GM18870 (cell line): ENCODE measurements around the gene TAF1B.
"Not testable (repeated sequence)": the region's sequence is repeated elsewhere in the genome, so short reads cannot be mapped to it uniquely, and the experiment has no call there.

Experiments
- ATAC-seq: cut with Tn5 transposase; IDR thresholded peaks from one replicate; pipeline ENCODE4 v1.9.1; 2021; ENCODE audit warnings: moderate library complexity; ENCODE audit not compliant: unreplicated experiment

The TAF1B gene

DNA sequence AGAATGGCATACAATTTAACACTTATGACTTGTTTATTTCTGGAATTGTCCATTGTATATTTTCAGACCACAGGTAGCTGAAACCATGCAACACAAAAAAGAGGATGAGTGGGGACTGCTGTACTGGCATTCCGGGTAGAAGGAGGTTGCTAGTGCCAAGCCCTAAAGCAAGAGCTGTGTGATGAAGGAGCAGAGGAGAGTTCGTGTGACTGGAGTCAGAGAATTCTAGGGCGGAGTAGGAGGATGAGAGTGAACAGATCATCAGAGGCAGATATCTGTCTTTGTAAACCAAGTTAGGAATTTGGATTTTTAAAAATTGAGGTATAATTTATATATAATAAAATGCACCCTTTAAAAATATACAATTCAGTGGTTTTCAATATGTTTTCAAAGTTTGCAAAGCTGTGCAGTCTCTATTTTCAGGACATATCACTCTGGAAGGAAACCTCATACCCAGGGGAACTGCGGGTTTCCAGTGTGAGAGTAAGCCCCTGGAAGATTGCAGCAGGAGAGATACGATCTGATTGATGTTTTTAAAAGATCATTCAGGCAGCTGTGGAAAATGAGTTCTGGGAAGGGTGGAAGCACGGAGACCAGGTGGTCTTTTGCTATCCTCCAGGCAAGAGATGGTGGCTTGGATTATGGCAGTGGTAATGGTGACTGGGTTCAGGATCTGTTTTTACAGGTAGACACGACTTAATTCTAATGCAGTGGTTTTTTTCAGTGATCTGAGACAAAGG is 36.4 kb downstream of the TAF1B start:
- no peak for ATAC-seq

DNA sequence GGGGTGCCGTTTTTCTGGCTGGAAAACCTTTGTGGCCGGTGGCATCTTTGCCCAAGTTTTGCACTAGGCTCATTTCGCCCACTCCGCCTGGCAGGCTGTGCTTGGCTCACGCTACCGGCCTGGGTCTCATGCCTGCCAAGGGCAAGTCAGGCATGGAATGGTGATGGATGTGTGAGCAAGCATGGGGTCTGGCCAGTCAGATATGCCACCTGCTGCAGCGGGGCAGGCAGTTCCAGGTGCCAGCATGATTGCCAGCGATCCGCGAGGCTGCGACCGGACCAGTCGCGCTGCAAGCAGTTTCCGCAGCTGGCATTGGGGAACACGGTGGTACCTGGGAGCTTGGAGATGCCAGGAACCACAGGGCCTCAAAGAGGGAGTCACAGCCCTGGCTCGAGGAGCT is 40.6 kb downstream of the TAF1B start:
- no peak for ATAC-seq

DNA sequence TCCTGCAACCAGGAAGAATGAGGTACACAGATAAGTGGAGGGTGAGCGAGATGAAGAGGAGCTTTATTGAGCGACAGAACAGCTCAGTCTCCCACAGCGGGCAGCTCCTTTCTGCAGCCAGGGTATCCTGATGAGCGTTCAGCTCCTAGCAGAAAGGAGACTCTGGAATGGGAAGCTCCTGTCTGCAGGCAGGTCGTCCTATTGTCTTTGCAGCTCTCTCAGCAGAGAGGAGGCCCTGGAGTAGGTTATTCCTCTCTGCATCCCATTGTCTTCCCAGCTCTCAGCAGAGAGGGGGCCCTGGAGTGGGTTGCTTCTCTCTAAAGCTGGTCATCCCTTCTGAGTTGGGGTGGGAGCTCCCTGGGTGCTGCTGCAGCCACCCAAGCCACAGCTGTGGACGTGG is 41.2 kb downstream of the TAF1B start:
- ATAC-seq = no peak

DNA sequence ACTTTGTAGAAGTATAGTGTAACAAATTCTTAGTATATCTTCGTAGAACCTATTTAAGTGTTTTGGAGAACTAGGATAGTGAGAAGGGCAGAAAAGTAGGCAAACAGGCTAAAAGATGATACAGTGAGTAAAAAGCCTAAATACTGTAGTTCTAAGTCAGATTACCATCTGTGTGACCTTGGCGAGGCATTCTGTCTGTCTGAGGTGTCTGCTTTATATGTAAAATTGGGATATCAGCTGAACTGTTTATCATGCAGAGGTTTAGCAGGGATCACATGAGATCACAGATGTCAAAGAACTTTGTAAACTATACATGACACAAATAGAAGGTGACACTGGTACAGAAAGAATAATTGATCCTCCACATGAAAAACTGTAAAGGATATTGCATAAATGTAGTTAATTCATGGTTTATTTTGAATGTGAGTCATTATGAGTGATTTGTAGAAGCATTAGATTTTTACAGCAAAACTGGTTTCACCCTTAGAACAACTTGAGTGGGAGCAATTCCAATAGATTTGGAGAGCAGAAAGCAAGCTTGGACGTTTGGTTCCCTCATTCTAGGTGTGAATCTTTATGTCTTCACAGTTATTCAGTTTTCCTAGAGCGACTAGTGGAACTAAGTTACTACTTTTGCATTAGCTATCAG is 41.9 kb downstream of the TAF1B start:
- ATAC-seq = no peak

DNA sequence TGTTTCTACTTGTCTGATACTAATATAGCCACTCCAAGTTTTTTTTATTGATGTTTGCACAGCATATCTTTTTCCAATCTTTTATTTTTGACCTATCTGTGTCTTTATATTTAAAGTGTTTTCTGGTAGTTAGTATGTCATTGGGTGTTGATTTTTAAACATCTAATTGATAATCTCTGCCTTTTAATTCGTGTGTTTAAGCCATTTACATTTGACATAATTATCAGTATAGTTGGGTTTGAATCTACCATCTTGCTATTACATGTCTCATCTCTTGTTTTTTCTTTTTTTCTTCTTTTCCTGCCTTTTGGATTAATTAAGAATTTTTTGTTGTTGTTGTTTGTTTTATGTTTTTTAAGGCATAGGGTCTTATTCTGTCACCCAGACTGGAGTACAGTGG is 44.2 kb downstream of the TAF1B start:
- ATAC-seq = no peak

DNA sequence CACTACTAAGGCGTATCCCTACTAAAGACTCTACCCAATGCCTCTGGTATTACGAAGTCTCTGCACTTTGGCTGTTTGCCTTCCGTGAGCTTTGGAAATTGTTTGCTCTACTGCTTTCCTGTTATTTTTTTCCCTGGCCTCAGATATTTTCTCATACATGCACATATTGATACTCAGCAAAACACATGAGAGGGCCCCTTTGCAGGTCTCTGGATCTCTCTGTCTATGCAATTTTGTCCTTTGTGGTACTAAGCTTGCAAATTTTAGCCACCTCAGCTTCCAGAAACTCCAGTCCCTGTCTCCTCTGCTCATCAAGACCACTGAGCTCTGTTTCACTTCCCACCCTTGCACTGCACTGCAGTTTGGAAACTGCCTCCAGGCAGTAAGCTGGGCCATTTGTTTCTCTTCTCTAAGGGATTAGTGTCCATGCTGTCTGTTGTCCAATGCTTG is 46.6 kb downstream of the TAF1B start:
- no peak for ATAC-seq

DNA sequence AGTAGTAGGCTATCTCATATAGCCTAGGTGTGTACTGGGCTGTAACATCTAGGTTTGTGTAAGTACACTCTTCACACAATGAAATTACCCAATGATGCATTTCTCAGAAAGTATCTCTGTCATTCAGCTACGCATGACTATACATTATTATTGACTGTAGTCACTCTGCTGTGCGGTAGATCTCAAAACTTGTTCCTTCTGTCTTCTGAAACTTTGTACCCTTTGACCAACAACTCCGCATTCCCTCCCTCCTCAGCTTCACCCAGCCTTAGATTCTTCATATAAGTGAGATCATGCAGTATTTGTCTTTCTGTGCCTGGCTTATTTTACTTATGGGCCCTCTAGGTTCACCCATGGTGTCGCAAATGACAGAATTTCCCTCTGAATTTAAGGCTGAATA is 49.0 kb downstream of the TAF1B start:
- no peak for ATAC-seq

DNA sequence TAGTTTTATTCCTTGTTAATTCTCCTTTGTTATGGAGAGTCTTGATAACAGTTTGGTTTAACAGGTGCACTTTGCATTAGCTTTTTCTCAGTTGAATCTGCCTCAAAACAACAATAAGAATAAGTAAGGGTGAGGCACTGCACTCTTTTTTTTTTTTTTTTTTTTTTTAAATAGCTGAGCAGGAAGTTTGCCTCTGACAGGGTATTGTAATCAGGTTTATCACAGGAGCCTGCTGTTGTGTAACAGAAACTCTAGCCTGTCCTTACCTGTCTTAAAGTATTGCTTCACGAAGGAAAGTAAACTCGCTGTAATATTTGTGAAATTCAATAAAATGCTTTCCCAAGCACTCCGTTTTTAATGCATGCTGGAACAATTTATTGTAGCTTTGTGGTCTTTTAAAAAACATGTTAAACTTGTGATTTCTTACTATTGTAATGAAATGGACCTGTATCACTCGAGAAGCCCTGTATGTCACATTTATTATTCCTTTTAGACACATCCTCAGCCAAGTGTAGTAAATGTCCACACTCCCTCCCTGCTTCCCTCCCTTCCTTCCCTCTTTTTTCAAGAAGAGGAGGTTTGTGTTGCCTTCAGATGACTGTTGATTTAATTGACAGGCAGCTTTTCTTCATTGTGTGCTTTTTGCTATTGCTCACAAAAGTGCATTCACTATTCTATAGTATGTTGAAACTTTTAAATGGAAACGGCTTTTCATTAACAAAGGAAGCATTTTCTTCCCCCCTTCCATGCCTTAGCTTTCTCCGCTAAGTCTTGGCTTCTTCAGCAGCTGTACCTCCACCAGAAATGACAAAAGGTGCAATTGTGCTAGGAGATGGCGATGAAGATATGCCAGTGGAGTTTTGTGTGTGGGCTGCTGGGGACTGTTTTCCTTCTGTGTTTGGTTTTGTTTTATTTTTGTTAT is 52.7 kb downstream of the TAF1B start:
- no peak for ATAC-seq

DNA sequence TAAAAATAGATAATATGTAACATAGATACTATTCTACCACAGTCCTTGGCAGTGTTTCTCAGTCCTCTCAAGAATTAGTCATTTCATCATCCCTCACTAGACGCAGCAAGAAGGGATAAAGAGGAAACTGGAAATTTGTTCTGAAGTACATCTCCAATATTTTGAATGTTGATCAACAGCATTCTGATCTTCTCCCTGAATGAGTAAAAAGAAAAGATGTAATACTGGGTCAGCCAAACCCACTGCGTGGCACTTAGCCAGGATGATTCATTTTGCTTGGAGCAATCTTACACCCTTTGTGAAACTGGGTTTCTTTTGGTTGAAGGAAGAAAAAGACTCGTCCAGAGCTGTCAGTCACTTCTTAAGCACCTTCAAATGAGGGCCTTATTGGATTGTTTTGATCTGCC is 54.1 kb downstream of the TAF1B start:
- ATAC-seq = peak; percentile 61

DNA sequence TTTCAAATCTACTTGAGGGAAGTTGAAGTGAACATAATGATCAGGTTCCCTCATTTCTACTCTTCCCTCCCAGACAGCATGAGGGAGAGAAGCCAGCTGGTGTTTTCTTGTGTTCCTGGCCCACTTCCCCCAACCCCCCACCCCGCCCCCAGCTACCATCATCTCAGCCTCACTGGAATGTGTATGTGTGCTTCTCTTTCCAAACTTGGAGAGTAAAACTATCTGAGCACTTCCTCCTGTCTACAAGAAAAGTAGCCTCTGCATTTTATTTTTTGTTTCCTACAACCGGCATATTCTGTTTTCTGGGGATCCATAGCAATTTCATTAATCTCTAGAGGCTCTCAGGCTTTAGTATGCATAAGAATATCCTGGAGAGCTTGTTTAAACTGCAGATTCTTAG is 54.6 kb downstream of the TAF1B start:
- ATAC-seq = no peak

DNA sequence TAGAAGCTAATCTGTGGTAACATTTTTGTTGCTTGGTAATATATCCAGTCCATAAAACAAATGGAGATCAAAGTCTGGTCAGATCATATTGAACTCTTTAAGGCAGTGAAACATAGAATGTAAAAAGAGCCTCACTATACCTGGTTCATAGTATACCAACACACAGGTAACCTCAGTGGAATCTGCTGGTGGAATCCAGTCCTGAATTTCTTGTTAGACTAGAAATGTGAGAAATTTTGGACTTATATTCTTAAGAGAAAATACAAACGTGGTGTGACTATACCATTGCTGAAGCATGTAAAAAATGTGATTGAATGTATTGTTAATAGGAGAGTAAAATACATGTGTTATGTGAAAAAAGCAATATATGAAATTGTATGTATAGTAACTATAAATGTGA is 62.1 kb downstream of the TAF1B start:
- ATAC-seq = no peak

DNA sequence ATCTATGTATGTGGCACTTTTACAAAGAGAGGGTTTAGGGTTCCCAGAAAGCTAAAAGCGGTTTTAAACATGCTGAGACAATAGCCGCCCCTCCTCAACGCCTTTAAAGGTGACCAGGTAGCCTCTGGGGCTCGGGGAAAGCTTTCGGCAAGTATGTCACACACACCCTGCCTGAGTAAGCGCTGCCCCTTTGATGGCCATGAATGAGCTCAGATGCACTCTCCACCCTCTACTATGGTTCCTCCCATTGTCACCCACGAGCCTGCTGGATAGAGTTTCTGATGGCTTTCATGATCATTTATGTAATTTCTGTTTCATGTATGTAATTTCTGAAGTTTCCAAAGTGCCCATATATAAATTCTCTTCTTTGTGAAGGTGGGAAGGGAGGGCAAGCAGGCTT is 64.1 kb downstream of the TAF1B start:
- no peak for ATAC-seq

DNA sequence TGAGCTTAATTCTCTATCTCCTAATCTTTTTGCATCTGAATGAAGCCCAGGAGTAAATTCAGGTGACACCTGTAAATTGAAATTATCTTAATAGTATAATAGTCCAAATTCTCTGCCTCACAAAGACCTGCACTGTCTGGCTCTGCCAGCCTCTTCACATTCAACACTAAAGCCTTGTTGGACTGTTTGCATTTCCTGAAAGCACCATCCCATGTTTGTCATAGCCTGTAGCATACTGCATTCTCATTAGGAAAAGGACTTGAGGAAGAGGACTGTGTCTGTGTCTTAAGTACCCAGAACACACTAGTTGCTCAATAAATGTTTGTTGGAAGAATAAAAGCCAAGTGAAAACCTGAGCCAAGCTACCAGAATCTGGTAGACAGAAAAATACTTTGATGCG is 65.4 kb downstream of the TAF1B start:
- ATAC-seq = no peak

DNA sequence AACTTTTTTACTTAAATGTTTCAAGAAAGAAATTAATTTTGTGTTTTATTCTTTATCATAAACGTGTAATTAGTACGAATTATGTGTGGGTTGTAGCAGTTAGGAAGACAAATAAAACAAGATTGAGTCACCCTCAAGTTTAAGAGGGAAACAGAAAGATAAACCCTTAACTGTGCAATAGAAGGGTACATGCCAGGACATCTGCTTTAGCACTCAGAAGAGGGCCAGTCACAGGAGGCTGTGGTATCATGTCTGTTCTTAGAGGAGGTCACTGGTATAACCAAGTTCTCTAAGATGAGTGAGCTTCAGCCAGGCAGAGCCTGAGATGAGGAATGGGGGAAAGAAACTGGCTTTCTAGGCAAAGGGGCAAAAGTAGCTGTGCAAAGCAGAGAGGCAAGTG is 65.8 kb downstream of the TAF1B start:
- no peak for ATAC-seq

DNA sequence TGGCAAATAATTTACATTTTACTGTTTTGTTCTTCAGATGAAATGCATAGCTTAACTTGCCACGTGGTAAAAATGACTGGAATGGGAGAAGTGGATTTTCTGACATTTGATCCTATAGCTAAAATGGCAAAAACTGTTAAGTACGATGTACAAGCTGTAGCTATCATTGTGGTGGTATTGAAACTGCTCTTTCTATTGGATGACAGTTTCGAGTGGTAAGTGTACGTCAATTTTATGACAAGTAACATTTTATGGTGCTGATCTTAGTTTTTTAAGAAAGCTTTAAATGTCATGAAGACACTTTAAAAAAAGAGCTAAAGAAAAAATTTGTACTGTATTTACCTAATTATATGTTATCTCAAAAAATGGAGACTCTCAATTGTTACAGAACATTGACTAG is 67.4 kb downstream of the TAF1B start:
- ATAC-seq = no peak

DNA sequence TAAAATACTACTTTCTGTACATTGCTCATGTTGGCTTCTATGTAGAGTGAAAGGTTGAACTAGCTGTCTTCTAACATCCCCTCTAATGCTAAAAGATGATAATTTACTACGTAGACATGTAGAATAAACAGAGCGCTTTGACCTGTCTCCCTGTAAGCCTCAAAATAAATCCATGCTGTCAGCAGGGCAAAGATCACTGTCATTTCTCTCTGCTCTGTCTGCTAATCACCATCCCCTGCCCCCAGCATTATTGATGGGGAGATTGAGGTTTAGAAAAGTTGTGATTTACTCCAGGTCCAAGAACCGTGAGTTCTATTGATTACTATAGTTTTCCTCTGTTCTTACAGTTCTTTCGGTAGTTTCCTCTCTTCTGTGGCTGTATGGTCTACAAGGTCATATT is 69.2 kb downstream of the TAF1B start:
- ATAC-seq = no peak

DNA sequence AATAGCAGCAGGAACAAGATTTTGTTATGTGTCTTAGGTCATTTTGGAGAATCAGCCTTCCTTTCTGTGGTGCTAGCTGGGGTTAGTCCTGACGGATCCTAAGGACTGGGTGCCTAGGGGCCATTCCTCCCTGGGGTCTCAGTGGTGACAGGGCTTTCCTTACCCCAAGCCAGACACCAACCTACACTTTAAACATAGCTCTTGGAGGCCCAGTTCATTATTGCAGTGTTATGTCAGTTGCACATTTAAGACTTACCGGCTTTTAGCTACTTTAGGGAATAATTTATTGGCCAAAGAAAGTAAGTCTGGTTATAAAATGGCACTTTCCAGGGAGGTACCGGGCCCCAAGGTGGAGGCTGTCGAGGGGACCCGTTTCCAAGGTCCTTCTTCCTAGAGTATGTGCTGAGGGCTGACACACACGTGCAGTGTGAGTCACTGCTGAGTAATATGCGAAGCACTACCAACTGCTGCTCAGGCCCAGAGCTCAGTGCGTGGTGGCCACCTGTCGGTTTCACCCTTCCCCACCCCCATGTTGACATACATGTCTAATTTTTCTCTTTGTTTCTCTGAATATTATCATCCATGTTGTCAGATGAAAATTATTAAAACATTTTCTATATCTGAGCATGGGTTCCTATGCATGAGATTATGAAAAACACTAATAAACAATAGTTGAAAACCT is 71.3 kb downstream of the TAF1B start:
- ATAC-seq = peak; percentile 97

DNA sequence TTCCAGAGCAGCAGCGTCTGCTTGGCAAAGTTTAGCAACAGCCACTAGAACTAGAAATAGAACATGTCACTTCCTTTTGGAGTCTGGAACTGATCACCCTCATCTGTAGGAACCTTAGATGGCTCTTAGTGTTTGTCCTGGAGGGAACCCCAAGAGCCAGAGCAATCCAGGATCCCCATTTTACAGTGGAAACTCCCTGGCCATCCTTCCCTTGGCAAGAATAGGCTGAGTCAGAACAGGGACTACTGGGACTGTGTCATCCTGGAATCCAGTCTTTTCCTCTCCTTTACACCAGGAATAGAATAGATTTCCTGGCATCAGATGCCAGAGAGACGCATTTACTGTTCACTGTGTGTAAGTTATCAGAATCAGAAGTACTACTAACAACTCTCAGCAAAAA is 75.0 kb downstream of the TAF1B start:
- ATAC-seq = no peak

DNA sequence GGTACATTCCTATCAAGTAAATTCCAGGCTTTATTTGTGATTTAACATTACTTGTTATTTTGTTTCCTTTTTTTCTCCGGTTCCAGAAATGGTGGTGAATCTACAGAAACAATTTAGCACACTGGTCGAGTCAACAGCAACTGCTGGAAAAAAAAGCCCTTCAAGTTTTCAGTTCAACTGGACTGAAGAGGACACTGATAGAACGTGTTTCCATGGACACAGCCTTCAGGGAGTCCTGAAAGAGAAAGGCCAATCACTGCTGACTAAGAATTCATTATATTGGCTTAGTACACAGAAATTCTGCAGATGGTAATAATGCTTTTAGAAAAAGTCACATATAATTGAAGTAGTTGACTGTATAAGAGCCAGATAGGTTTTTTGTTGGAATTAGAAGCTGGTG is 76.2 kb downstream of the TAF1B start:
- no peak for ATAC-seq

DNA sequence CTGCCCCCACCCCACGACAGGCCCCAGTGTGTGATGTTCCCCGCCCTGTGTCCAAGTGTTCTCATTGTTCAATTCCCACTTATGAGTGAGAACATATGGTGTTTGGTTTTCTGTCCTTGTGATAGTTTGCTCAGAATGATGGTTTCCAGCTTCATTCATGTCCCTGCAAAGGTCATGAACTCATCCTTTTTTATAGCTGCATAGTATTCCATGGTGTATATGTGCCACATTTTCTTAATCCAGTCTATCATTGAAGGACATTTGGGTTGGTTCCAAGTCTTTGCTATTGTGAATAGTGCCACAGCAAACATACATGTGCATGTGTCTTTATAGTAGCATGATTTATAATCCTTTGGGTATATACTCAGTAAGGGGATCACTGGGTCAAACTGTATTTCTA is 83.7 kb downstream of the TAF1B start:
- not testable (repeated sequence) for ATAC-seq

DNA sequence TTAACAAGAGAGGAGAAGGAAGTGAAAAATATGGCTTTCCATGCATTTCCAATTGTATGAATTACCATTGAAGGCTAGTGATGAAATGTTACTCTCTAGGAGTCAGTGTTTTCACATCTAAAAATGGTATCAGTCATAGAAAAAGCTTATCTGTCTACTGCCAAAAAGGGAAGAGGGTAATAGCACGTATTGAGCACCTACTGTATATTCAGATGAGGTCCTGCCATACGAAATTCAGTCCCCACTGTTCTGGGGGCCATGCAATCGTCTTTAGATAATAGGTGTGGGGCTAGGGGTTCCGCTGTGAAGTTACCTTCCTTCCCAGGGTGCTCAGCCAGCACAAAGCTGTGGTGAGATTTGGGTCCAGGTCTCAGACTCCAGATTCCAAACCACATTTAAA is 94.0 kb downstream of the TAF1B start:
- no peak for ATAC-seq
